Kidney glomerular epithelial cell (primary cell): ENCODE results near the gene SEL1L.
"Not testable (repeated sequence)": the region's sequence is repeated elsewhere in the genome, so short reads cannot be mapped to it uniquely, and the experiment has no call there.

Experiments
- DNase-seq: peaks from one replicate; lab custom pipeline; 2025; lab: John Stamatoyannopoulos, UW

Gene SEL1L

GRCh38 chr14:81533536-81534343 is at the start of gene SEL1L:
Gene SEL1L, minus strand, starts transcription at chr14:81533853. Its CDS starts 109 bp downstream, at chr14:81533744.
- peak; percentile 99 for DNase-seq

GRCh38 chr14:81582420-81582819 is 48.8 kb upstream of the SEL1L start:
- no peak for DNase-seq

- no peak for DNase-seq
Measured at GRCh38 chr14:81579115-81579514, 45.5 kb upstream of the SEL1L start.

DNA sequence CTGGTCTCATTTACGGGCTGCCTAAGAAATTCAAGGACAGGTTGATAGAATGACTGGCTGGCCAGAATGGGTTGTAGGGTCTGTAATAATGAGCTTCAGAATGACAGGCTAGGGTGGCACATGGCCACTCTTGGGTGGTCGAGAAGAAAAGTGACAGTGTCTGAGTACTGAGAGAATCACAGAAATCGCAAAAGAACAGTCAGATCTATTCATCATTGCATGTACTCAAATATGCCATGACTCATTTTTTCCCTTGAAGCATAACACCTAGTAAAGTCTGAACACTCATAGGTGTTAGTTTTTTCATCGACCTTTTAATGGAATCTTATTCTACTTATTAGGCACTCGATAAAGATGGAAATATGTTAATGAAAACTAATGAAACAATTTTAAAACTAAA is 37.8 kb upstream of the SEL1L start:
- no peak for DNase-seq

GRCh38 chr14:81567302-81567701 is 33.6 kb upstream of the SEL1L start:
- DNase-seq = no peak

GRCh38 chr14:81565441-81566290 is 32.0 kb upstream of the SEL1L start:
- DNase-seq = peak; percentile 11

DNA sequence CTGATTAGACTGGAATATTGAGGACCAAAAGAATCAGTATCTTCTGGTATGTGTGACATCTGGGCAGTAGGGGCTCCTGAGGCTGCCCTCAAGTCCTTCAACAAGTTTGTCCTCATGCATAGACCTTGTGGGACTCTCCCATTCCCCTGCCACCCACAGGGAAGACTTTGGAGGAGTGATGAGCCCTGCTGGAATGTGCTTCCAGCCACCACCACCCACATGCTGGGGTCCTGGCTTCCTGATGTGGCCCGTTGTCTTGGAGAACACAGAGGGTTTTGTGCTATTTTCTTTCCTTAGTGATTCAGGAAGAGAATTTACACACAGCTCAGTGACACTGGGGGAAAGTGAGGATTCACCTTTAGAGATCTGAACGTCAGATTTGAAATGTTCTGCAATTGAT is 29.2 kb upstream of the SEL1L start:
- no peak for DNase-seq

GRCh38 chr14:81561084-81561775 is 27.6 kb upstream of the SEL1L start:
- no peak for DNase-seq

DNA sequence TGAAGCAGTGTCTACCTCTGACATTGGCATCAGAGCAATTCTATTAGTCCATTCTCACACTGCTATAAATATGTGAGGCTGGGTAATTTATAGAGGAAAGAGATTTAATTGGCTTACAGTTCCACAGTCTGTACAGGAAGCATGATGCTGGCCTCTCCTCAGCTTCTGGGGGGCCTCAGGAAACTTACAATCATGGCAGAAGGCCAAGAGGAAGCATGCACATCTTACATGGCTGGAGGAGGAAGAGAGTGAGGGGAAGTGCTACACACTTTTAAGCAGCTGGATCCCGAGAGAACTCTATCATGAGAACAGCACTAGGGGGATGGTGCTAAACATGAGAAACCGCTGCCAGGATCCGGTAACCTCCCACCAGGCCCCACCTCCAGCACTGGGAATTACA is 25.7 kb upstream of the SEL1L start:
- no peak for DNase-seq

- DNase-seq = no peak
Measured at GRCh38 chr14:81557146-81557545, 23.5 kb upstream of the SEL1L start.

- no peak for DNase-seq
Measured at GRCh38 chr14:81555684-81556083, 22.0 kb upstream of the SEL1L start.

GRCh38 chr14:81555051-81555450 is 21.4 kb upstream of the SEL1L start:
- DNase-seq = no peak

- DNase-seq = no peak
Measured at GRCh38 chr14:81551471-81551870, 17.8 kb upstream of the SEL1L start.

- DNase-seq = no peak
Measured at GRCh38 chr14:81550001-81550637, 16.5 kb upstream of the SEL1L start.

DNA sequence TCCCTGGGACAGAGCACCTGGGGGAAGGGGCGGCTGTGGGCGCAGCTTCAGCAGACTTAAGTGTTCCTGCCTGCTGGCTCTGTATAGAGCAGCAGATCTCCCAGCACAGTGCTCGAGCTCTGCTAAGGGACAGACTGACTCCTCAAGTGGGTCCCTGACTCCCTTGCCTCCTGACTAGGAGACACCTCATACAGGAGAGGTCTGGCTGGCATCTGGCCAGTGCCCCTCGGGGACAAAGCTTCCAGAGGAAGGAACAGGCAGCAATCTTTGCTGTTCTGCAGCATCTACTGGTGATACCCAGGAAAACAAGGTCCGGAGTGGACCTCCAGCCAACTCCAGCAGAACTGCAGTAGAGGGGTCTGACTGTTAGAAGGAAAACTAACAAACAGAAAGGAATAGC is 7.6 kb upstream of the SEL1L start:
- not testable (repeated sequence) for DNase-seq

GRCh38 chr14:81537193-81537592 is 3.5 kb upstream of the SEL1L start:
- no peak for DNase-seq

DNA sequence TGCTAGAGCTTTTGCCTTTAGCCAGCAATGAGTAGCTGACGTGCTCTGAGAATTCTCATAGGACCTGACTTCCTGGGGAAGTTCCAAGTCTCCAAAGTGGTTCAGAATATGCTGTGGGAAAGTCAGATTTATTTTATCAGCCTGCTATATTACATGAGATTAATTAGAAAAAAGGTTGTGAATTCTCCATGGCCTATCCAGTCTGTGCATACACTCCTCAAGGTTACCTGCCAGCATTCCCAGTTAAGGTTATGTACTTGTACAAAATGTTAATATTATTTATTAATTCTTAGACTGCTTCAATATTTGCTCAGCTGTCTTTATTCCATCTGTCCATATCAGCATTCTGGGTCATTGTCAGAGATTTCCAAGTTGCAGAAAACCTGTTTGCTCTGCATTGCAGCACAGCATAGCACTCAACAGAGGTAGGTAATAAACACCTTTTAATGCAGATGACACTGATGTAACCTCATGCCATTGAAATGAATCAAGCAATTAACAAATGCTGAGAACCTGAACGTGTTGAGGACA is 2.7 kb upstream of the SEL1L start:
- DNase-seq = no peak

GRCh38 chr14:81535396-81536164 is 1.9 kb upstream of the SEL1L start:
- DNase-seq = no peak

DNA sequence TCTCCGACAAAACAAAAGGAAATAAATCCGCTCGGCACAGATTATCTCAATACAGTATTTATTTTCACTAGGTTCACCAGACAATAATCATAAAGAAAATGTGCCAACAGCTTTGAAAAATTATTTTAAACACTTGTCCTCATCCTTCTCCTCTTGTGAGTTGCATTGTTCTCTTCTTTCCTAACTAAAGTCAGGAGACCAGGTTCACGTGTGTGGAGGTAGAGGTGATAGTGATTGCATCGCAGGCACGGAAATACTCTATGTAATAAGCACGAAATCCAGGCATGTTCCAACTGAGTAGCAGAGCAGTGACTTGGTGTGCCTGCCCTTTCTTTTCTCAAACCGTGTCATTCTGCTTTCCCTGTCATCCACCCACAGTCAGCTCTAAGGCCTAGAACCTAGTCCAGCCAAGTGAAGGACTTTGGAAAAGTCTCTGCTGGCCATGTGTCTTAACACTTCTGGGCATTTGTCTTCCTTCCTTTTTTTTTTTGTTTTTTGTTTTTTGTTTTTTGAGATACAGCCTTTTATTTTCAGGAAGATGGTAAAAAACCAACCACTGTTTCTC is 939 bp upstream of the SEL1L start:
- DNase-seq = no peak

DNA sequence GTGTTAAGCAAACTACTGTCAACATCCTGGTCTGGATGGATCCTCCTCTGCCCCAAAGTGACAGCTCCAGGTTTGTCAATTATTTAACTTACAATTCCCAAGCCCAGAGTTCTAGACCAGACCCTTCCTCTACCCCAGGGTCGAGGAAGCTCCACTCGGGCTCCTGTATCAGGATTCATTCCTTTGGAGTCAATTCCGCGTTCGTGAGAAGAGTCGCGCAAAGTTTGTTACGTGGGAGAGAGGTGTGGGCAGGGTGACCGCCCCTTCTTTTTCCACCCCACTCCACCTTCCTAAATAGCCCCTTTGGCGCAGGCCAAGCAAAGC is 479 bp downstream of the SEL1L start:
- no peak for DNase-seq

DNA sequence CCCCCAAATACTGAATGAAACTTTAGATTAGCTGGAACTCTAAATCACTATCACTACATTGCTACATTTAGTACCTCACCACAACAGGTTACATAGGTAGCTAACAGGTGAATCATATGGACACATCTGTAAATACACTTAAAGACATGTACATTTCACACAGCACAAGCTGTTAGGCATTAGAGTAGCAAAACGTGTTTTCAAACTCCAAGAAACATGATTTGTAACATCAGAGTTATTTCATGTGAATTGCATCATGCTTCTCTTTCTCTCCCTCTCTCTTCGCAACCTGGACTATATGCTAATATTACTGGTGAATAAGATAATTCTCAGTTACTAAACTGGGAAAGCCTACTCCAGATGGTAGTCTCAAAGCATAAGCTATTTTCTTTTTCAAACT is 4.3 kb downstream of the SEL1L start:
- DNase-seq = no peak
